Embryonic facial prominence (tissue), 1 donor: ENCODE data around the gene LLGL1.

Experiments used
- DNase-seq: peaks from one replicate; pipeline ENCODE4 v3.0.0-alpha.2; 2016; ENCODE audit errors: extremely low spot score

The LLGL1 gene

GRCh38 chr17:18229771-18230170 is 4.3 kb downstream of the LLGL1 start:
- DNase-seq: no peak

- DNase-seq: no peak
Measured at GRCh38 chr17:18230288-18231141, 5.1 kb downstream of the LLGL1 start.

- DNase-seq: no peak
Measured at GRCh38 chr17:18231164-18231563, 5.7 kb downstream of the LLGL1 start.

GRCh38 chr17:18233803-18234518 is 8.5 kb downstream of the LLGL1 start:
- DNase-seq: no peak

GRCh38 chr17:18234853-18235380 is 9.5 kb downstream of the LLGL1 start:
- no peak for DNase-seq

GRCh38 chr17:18235743-18236256 is 10.4 kb downstream of the LLGL1 start:
- DNase-seq: no peak

GRCh38 chr17:18236494-18236893 is 11.1 kb downstream of the LLGL1 start:
- no peak for DNase-seq

GRCh38 chr17:18237461-18237860 is 12.0 kb downstream of the LLGL1 start:
- DNase-seq: no peak

- no peak for DNase-seq
Measured at GRCh38 chr17:18238299-18238698, 12.9 kb downstream of the LLGL1 start.

GRCh38 chr17:18240449-18240848 is 15.0 kb downstream of the LLGL1 start:
- no peak for DNase-seq

GRCh38 chr17:18241229-18241871 is 15.9 kb downstream of the LLGL1 start:
- DNase-seq: no peak

- no peak for DNase-seq
Measured at GRCh38 chr17:18245038-18245776, 19.8 kb downstream of the LLGL1 start.

- DNase-seq: no peak
Measured at GRCh38 chr17:18246109-18246725, 20.8 kb downstream of the LLGL1 start.

GRCh38 chr17:18246880-18247612 is 21.6 kb downstream of the LLGL1 start:
- no peak for DNase-seq

GRCh38 chr17:18247613-18248001 is 22.2 kb downstream of the LLGL1 start:
- no peak for DNase-seq

- peak; percentile 62 for DNase-seq
Measured at GRCh38 chr17:18248300-18248731, 22.9 kb downstream of the LLGL1 start.

- no peak for DNase-seq
Measured at GRCh38 chr17:18248811-18249210, 23.4 kb downstream of the LLGL1 start.

- no peak for DNase-seq
Measured at GRCh38 chr17:18250259-18250658, 24.8 kb downstream of the LLGL1 start.

- DNase-seq: no peak
Measured at GRCh38 chr17:18250708-18251107, 25.3 kb downstream of the LLGL1 start.

GRCh38 chr17:18251204-18251603 is 25.8 kb downstream of the LLGL1 start:
- DNase-seq: no peak
